Bone marrow (tissue), 2 donors: Measurements from ENCODE around the gene BNC2.

Source experiments
- DNase-seq, 2 donors: peaks; one replicate each; lab custom pipeline; 2025; lab: John Stamatoyannopoulos, UW

BNC2 gene

DNA sequence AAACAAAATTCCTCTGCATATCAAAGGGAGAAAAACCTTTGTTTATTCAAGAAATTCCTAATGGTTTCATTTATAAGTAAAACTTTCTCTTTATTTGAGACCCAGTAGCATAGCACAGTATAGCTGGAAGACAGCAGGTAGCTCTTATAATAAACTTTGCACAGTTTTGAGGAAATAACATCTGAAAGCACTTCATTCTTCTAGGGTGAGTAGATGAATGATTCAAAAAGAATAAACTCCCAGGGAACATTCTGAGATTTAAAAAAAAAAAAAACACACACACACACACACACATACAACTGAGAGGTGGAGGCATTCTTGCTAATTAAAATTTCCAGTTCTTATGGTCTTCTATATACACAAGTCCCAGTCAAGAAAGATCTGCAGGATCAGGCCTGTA lies 197.3 kb downstream of the BNC2 start:
- DNase-seq, result no peak

DNA sequence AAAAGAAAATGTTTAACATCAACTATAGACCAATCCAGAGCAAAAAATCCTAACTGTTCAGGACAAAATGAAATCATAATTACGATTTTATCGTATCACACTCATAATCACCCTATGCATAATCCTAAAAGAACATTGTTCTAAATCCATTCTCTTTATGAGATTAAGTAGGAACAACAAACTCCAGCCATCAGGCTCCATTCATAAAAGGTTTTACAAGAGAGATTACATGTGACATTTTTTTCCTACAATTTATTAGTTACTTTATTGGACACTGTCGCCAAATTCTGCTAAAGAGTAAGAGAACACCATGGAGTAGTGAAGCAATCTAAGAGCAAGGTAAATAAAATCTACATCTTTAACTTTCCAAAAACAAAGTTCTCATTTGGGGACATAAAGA lies 198.0 kb downstream of the BNC2 start:
- DNase-seq, result no peak

DNA sequence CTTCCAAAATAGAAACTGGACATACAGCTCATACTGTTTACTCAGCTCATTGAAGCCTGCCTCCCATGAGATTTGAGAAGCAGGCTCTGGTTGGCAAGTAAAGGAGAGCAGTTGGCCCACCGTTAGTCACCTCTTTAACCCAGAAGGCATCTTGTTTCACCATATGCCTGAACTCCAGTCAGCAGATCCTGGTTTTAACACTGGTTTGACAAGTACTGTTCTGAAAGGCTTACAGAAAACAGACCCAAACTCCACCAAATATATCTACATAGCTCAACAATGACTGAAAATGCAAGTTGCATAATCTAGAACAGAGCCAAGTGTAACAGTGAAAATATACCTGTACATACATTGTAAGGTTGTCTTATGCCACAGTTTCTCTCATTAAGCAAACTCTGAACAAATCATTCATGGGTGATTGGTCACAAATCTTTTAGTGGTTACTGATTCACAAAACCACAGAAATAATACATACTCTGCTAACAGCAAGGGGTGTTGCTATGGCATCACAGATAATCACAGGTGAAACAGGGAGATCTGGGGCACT lies 198.8 kb downstream of the BNC2 start:
- DNase-seq, result no peak

DNA sequence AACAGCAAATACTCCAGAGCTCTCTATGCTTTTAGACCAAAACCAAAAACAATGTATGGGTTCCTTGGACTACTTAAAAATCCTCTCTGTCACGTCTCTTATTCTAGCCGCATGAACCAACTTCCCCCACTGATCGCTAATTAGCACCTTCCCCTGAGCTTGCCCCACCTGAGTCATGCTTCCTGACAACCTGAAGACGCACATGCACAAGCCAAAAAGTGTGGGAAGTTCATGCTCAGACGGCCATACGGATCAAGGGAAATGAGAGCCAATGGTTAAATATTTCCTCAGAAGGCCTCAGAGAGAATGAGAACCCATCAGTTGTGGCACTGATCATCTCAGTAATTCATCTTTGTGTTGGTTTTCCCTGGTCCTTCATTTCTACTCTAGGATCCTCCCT lies 199.7 kb downstream of the BNC2 start:
- DNase-seq, result no peak

DNA sequence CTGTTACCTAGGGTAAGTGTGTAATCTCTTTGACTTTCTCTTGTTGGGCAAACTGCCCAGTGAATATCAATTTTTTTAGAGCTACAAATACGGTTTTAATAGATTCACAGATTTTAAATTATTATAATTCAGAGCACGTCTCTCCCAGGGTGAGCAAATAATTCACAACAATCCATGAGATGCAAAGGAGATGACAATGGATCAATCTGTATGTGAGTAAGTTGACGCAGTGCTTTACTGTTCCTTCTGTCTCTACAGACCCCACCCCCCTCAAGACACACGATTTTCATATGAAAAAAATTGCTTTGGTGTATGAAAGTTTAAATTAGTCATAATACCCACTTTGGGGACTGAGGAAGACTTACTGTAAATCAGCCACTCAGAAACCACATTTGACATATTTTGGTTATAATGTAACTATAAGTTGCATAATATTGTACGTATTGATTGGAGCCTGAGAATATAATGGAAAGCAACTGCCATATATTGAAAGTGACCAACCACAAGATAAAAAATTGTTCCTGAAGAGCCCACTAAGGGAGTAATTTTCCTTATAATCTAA lies 201.7 kb downstream of the BNC2 start:
- DNase-seq, result no peak

DNA sequence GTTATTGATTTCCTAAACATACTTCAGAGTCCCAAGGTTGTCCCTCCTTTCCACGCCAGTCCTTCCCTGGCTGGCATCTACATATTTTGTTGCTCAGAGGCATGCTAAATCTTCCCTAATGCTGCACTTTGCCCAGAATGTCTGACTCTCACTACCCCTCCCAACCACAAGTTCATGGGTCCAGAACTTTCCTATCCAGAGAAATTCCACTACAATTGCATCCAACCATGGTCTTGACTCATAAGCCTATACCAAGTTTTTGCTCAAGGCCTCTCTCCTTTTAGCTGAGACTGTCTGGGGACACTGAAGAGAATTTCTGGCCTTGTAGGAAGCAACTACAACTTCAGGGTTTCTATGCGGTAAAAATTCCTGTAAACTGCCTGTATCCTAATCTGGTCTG lies 206.3 kb downstream of the BNC2 start:
- no peak for DNase-seq

DNA sequence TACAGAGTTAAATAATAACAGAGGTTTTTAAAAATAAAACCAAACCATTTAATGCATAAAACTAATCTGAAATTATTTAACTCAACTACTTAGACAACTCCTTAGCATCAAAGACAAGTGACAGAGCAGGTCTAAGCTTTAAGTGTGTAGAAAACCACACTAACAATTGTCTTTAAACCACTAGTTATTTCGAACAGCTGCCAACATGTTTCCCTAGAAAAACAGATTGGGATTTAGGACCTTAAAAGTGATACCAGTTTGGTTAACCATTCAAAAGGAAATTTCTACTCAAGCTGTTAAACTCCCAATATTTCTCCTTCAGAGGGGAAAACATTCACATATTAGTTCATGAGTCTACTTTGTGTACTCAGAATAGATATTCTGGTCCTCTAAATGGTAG lies 208.7 kb downstream of the BNC2 start:
- no peak for DNase-seq

DNA sequence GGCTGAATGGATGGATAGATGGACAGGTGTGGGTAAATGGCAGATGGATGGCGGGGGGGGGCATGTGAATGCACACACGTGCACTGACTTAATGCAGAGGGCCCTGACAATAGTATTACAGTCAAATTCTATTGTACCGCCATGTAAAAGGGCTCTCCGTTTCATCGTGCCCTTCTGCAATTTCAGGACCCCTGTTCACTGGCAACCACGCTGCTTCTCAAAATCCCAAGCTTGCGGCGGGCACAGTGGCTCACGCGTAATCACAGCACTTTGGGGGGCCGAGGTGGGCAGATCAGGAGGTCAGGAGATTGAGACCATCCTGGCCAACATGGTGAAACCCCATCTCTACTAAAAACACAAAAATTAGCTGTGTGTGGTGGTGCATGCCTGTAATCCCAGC lies 211.4 kb downstream of the BNC2 start:
- DNase-seq, result no peak

DNA sequence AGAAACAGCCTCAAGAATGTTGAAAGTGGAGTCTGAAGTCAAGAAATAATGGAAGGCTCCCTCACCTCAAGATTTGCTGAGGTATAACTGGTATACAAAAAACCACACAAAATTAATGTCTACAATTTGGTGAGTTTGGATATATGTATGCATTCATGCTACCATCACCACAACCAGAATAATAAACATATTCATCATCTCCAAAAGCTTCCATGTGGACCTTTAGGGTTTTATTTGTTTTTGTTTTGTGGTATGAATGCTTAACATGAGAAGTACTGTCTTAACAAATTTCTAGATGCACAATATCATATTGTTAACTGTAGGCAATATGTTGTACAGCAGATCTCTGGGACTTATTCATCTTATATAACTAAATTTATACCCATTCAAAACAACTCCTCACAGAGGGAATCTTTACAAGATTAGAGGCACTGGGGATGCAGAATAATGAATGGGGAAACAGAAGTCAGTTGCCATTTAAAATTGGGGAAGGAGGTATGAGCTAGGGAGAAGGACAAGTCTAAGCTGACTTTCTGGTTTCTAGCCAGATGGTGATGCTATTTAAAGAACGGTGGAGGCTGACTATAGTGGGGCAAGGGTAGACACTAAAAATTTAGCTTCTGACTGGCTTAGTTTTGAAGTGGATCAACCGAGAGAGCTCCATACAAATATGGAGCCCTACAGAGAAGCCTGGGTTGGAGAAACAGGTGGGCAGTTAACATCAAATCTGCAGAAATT lies 213.9 kb downstream of the BNC2 start:
- DNase-seq, result no peak

DNA sequence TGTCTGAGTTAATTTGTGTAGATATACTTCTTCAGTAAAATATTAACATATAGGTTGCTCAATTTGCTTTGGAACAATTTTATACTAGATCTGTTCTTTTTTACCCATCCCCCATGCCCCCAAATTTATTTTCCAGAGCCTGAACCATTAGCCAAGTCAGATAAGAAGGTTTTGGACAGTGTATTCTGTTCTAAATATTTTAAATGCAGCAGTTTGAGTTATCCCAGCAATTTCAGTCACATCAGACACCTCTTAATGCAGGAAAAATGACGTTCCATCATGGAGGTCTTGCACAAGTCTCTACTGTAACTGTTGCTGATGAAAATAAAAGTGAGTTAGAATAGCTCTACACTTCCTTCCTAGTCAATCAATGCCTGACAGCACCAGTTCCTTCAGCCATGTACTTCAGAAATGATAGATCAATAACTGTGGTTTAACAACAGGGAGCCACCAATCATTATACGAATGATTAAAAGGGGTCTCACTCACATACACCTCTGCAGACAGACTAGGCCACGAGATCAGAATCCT lies 215.8 kb downstream of the BNC2 start:
- DNase-seq, result no peak

DNA sequence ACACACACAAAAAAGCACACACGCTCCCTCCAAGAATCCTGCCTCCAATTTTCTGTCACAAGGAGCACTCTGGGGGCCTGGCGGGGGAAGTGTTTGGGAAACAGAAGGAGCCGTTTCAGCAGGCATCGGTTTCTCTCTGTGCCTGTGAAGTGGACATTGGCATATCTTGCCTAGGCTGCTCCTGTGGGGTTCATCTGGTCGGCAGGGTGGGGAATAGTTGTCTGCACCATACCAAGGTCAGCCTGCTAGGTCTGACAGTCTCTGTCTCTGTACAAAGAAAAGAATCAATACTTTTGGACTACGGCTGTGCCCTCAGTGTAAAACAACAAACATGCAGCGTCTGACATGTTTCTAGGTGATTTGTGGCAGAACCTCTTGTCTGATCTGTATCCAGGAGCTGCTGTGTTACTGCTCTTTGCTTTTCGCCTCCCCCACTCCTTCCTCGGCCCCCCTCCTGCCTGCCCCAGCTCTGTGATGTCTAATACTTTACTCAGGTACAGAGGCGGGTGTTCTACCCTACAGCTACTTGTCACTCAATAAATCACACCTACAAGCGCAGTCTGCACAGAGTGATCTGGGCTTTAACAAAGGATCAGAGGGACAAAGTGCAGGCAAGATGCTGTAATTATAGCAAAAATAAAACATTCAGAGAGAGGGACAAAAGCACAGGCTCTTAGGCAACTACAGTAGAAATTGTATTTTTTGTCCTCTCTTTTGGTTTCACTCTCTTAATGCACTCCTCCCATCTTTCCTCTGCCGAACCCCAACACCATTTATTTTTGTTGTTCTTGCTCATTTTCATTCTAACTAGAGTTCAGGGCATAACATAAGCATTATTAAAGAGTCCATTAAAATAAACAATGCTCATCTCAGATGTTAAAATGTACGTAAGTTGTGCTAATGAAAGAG lies 216.7 kb downstream of the BNC2 start:
- DNase-seq, result no peak

DNA sequence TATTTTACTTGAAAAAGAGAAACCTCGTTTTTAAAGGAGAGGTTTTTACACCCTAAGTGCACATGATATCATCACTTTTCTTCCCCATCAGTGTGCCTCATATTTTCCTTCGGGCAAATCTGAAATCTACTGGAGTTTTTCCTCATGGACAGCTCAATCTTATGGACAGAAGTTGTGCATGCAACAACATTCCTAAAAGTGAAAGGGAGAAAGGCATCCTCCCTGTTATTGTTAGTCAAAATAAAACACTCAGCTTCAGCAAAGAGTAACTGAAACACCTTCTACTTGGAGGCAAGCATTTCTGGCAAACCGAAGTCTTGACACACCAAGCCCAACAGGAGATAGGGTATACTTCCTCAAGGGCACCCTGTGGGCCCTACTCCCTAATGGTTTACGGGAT lies 217.9 kb downstream of the BNC2 start:
- DNase-seq, result no peak

DNA sequence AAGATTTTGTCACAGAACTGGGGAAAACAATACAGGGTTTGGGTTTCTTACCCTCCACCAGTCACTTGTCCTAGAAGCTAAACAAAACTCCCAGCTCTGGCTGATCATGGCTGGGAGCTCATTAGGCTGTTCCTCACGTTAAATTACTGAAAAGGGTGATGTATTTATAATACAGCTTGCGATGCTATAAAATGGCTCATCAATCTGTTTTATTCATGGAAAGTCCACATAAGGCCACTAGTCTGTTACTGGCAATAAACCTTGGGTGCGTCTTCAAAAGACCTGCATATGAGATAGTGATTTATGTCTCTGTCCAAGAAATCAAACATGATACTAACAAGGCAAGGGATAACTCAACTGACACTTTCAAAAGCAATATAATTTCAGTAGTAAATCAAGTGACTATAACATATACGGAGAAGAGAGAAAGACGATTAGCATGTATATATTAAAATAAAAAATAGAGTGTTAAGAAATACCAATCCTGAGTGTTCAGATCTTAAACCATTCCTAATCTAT lies 219.0 kb downstream of the BNC2 start:
- DNase-seq, result no peak

DNA sequence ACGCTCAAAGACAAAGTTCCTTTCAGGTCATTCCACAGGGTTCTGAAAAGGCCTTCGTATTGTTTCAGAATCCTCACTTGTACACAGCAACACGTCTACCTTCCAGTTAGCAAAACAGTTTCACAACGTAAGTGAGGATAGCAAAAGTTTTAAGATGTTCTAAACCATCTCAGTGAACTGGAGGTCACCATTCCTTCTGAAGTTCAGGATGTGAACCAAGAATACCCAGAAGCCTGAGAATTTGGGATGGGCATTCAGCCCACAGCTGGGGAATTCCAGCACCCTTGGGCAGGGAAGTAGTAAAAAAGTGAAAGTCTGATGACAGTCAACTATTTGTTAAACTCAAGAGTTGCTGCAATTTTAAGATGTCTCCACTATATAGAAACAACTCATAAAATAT lies 224.5 kb downstream of the BNC2 start:
- DNase-seq, result no peak

DNA sequence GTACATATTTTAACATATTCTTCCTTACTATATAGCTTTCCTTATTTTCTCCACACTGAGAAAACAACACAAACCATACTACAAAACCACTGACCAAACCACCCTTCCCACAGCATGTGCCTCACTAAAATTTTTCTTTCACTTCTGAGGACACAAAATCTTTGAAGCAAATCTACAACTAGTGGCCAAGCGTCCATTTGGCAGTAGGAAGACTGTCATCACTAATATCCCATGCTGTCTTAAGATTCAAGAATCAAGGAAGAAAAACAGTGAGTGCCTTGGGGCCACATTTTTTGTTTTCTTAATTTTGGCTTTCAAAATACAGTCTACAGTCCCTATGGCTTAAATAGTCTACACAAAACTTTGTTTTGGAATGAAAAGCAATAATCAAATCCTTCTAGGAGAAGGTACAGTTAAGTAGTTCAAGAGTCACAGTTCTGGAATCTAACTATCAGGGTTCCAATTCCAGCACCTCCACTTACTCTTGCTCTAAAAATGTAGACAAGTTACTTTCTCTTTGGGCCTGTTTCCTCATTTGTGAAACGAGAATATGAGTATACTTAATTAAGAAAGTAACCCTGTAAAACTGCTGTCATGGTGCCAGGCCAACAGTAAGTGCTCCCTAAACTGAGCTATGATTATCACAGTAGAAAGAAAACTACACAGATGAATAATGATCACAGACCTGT lies 227.9 kb downstream of the BNC2 start:
- no peak for DNase-seq

DNA sequence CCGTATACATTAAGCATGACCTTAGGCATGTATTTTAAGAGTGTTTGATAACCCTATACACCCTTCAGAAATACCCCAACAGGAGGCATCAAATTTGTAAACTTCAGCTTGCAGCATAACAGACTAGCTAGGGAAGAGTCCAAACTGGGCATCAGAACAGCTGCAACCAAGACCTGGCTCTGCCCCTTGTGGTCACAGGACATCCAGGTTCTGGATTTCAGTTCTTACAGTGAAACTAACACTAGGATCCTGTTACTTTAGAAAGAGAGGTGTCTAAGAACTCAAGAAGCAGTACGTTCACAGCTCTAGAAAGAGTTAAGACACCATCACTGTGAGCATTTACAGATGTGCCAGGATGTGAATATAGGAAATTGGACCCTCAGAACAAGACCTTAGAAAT lies 229.8 kb downstream of the BNC2 start:
- no peak for DNase-seq

DNA sequence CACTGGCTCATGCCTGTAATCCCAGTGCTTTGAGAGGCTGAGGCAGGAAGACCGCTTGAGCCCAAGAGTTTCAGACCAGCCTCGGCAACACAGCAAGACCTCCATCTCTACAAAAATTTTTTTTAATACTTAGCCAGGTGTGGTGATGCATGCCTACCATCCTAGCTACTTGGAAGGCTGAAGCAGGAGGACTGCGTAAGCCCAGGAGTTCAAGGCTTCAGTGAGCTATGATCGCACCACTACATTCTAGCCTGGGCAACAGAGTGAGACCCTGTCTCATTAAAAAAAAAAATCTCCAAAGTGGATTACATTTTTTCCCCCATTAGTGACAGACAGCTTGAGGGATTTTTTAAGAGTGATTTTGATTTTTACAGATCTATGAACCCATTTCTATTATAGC lies 230.8 kb downstream of the BNC2 start:
- DNase-seq, result no peak

DNA sequence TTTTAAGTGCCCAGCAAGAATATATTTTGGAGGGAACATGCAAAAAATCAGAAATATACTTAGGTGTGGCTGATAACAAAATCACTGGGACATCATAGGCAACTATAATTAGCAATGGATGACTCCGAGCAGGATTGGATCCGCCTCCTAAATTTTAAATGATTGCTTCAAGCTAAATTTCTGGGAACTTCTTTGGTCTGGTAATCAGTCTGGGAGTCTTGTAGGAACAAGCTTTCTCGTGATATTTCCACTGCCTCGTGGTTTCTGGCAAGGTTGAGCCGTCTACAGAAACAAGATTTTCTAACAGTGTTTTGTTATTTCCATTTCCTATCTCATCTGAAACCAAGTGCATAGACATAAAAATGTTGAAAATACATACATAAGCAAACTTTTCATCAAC lies 232.6 kb downstream of the BNC2 start:
- DNase-seq, result no peak

DNA sequence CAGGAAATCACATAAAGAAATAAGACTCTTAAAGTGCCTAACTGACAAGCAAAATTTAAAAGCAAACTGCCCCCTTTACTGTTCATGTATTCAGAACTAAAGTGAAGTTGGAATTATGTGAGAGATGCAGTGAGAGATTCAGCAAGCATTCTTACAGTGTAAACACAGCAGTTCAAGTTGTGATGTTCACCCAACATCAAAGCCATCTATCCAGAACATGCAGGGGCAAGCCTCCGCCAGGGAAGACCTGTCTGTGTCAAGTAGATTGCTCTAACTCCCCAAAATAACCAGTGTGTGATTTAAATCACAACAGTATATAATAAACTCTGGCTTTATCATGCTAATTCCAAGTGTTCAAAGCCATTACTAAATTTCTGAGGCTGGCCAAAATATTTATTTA lies 233.3 kb downstream of the BNC2 start:
- DNase-seq, result no peak

DNA sequence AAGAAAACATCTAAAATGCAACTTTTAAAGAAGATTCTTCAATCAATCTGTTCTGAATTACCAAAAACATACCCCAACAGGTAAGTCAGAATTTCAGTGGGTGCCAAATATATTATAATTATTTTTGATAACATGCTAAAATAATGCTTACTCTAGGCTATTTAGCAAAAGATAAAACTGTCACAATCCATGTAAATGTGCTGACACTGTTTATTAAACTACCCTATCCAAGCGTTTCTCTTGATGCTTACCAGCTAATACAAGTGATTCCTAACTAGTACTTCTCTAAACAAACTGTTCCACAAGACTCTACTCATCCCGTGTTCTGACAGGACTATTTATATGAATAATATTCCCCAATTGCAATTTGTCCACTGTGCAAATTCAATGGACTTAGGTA lies 236.7 kb downstream of the BNC2 start:
- DNase-seq, result no peak

DNA sequence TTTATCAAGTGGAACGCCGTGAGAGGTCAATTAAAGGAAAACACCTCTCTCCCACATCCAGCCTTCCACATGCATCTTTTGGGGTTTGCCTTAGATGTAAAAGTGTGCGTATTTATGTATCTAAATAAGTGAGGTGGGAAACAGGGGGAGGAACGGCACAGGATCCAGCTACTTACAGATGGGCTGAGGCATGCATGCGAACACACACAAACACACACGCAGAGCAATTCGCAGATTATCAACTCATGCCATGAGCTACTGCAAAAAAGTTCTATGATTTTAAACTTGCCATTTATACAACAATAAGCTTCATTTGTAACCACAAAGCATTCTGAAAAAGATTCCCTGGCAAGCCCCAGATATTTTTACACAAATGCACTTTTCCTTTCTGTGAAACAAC lies 242.1 kb downstream of the BNC2 start:
- no peak for DNase-seq

DNA sequence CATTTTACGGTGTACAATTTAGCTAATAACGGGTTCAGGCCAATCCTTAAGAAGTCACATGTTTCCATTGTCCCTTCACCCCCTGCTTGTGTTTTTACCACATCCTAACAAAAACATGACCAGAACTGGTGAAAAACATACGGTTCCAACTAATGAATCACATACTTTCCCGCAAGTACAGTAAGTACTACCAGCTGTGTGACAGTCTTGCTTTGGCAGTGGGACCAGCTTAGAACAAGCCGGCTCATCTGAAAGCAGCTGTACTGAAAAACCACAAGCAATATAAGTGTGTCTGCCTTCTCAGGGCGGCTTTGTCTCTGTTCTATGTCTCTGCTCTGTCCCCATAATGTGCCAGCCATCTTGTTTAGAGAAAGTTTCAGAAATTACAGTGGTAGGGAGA lies 242.5 kb downstream of the BNC2 start:
- no peak for DNase-seq
